Stimulated activated CD8-positive, alpha-beta memory T cell treated with anti-CD3 and anti-CD28 coated beads, Interleukin-15, amount 100 ng/mL, for 24 hours (primary cell): Measurements from ENCODE around the gene NHLRC3.
"Not testable (repeated sequence)": the region's sequence is repeated elsewhere in the genome, so short reads cannot be mapped to it uniquely, and the experiment has no call there.

Source experiments
- DNase-seq: peaks from one replicate; pipeline ENCODE4 v3.0.0-alpha.2; 2020; ENCODE audit warnings: low read depth

Gene NHLRC3

DNA sequence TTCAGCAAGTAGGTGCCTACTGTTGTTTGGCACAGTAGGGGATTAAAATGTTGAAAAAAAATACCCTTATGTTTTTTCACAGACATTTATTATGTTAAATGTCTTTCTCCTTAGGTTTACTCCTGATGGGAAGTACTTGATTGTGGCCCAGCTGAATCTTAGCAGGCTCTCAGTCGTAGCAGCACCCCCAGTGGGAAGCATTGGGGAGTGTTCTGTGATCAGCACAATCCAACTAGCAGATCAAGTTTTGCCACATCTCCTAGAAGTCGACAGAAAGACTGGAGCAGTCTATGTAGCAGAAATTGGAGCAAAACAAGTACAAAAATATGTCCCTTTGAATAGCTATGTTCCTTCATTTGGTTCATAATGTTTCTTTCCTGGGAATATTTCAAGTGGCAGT, 9.3 kb downstream of the NHLRC3 start:
- DNase-seq = no peak

DNA sequence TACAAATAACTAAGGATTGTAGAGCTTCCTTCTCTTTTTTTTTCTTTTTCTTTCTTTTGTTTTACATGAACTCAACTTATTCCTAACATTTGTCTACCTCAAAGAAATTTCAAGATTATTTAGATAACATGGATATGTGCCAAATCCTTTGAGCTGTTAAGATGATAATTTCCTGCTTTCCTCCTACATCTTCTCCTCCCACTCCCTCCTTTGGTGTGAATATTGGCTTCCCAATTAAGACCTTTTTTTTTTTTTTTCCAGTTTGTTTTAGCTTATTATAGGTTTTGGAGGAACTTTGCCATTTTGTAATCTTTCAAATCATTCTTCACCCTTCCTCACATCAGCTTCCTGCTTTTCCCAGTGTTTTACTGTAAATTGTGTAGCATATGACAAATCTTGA, 10.6 kb downstream of the NHLRC3 start:
- DNase-seq = no peak

DNA sequence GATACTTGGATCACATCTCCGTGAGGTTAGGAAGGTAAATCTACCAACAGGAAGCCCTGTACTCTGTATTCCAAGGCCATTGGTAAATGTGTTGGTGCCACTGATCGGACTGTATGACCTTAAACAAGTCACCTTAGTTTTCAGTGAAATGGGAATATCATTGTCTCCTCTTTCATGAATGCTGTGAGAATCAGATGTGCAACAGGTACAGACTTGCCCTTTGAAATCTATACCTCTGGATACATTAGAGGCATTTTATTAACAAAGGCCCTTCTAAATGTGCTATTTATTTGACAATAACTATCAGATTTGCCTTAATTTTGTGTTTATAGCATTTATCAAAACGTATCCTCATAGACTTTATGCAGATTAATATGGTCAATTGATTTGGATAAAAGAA, 11.0 kb downstream of the NHLRC3 start:
- no peak for DNase-seq

DNA sequence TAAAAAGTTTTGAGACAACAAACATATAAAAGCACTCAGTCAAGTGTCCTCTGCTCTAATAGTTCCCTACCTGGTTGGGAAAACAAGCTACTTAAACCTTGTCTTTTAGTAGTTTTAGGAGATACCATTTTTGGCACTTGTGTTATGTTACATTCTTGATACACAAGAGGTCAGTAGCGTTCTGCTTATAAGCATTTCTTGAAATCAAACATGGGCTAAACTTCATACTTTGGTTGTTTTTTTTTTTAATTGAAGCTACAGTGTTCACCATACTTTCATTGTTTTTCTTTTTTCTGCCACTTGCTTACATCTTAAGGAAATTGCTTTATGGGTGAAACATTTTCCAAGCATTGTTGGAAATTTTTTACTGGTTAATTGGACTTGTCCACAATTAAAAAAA, 12.9 kb downstream of the NHLRC3 start:
- no peak for DNase-seq

DNA sequence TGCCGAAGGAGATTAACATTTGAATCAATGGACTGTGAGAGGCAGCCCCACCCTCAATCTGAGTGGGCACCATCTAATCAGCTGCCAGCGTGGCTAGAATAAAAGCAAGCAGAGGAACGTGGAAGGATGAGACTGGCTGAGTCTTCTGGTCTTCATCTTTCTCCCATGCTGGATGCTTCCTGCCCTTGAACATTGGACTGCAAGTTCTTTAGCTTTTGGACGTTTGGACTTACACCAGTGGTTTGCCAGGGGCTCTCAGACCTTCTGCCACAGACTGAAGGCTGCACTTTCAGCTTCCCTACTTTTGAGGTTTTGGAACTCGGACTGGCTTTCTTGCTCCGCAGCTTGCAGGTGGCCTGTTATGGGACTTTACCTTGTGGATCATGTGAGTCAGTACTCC, 14.7 kb downstream of the NHLRC3 start:
- no peak for DNase-seq

DNA sequence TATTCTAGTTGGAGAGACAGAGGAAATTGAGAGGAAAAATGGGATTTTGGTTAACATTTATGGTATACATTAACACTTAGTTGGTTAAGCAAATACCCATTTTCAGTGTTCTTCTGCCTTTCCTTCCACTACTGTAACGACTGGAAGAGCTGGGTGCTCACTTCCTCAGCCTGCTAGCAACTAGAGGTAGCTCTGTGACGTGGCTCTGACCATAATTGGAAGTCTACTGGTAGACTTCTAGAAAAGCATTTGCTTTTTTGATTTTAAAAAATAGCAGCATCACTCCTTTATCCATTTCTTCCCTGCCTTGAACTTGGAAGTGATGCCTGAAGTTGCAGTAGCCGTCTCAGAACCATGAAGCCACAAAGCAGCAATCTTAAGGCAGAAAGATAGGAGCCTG, 15.9 kb downstream of the NHLRC3 start:
- no peak for DNase-seq

DNA sequence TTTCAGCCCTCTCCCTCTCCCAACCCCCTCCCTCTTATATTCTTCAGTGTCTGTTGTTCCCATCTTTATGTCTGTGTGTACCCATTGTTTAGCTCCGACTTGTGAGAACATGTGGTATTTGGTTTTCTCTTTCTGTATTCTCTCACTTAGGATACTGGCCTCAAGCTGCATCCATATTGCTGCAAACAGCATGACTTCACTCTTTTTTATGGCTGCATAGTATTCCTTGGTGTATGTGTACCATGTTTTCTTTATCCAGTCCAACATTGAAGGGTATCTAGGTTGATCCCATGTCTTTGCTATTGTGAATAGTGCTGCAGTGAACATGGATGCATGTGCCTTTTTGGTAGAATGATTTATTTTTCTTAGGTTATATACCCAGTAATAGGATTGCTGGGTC, 17.8 kb downstream of the NHLRC3 start:
- DNase-seq = no peak

DNA sequence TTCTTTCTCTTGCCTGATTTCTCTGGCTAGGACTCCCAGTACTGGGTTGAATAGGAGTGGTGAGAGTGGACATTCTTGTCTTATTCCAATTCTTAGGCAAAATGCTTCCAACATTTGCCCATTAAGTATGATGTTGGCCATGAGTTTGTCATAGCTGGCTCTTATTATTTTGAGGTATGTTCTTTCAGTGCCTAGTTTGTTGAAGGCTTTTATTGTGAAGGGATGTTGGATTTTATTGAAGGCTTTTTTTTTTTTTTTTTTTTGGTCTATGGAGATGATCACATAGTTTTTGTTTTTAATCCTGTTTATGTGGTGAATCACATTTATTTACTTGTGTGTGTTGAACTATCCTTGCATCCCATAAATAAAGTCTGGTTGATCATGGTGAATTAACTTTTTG, 19.8 kb downstream of the NHLRC3 start:
- no peak for DNase-seq

DNA sequence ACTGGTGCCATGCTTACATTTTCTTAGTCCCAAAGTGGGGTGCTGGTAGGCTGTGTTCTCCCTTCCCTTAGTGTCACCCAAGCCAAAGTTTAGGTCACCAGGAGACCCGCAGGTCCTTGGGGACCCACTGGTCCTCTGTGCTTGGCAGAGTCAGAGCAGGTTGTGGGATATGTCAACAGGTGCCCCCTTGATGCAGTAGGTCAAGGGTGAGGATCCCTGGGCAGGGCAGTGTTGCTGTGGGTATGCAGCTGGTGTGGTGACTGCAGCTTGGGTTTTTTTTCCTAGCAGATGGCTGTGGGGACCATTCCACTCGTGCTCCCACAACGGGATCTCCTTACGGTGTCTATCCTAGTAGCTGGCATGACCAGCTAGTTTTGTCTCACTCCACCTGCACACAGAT, 23.7 kb downstream of the NHLRC3 start:
- DNase-seq = no peak

DNA sequence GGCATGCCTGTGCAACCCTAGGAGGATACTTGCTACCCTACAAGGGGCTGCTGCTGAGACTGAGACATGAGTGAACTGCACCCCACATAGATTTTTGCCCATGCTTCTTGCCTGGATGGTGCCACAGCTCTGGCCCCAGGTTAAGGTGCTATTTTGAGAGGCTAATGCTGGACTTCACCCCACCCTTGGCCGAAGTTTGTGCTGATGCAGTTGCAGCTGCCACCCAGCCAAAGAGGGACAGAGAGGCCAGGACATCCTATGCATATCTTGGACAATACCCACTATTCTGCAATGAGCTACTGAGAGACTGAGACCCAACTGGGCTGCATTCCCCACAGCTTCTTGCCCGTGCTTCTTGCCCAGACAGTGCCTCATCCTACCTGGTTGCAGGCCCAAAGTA, 34.6 kb downstream of the NHLRC3 start:
- no peak for DNase-seq

DNA sequence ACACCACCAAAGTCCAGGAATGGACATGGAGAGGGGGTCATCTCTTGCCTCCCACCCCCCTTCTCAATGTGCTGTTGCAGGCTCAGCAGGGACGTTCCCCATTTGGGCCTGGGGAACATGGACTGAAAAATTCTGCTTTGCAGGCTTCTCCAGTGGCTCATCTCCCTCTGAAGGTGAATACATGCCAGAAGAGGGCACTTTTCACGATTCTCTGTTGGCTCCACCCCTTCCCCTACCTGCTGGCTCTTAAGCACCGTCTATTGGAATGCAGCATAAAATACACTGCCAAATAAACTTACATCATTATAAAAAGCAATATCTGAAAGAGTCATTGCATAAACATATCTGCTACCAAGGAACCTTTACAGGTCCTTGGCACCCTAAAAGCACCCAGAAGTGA, 35.7 kb downstream of the NHLRC3 start:
- DNase-seq = no peak

DNA sequence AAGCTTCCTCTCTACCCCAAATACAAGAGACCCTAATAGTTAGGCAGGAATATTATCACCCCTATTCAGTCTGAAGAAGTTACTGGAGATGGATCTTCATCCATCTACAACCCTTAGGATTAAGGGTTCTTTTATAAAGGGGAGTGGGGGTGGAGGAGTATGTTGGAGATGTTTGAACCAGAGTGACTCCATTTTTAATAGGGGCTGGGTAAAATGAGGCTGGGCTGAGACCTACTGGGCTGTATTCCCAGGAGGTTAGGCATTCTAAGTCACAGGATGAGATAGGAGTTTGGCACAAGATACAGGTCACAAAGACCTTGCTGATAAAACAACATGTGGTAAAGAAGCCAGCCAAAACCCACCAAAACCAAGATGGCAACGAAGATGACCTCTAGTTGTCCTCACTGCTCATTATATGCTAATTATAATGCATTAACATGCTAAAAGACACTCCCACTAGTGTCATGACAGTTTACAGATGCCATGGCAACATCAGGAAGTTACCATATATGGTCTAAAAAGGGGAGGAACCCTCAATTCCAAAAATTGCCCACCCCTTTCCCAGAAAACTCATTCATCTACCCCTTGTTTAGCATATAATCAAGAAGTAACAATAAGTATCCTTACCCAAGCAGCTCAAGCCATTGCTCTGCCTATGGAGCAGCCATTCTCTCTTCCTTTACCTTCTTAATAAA, 48.1 kb downstream of the NHLRC3 start:
- not testable (repeated sequence) for DNase-seq

DNA sequence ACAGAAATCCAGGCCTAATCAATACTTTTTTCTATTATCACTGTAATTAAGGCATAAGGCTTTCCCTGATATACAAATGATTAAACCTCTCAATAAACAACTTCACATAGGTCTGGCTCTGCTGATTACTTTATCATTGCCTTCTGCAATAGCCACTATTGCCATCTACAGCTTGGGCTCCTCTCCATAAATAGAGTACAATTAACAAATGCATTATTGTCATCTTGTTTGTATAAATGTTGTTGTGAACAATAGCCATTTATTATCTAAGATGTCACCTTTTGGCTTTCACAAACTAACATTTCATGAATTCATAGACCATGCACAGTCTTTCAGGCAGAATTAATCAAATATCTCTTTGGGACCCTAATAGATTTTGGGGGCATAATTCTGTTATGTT, 53.3 kb downstream of the NHLRC3 start:
- no peak for DNase-seq

DNA sequence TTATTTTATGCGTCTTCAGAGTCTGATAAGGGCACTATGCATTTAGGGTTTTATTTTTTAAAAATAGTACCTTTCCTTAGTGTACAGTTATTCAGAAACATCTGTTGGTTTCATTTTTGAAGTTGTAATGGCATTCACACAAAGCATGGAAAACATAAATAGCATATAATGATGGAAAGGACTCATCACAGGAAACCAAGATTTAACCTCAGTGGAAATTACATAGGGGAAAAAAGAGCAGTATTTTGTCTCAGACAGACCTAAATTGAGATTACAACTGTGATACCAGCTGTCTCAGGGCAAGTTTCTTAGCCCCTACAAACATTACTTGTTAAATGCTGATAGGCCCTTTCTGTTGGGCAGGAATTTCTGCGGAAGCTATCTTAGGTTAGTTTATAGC, 57.2 kb downstream of the NHLRC3 start:
- DNase-seq = no peak

DNA sequence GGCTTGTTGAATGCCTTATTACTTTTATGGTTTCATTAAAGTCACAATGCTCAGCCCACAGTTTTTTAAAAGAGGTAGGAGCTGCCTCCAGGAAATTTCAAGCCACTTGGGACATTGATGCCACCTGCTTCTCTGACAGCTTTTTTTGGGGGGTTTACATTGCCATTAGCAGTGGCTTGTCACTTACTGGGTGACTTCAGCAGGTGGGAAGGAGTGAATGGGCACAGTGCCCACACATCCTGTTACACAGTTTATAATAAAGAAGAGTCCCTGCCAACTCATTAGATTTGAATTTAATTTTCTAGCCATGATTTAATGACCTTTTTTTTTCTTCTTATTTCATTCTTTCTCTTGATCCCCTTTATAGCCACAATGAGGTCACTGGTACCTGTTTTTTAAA, 61.0 kb downstream of the NHLRC3 start:
- DNase-seq = no peak
